Endothelial cell of umbilical vein (primary cell): ENCODE measurements around the gene SPDEF. TPM values are rescaled to one million over a fixed set of nuclear protein-coding genes. Genes with fewer than 3 reads are reported as not detected.

Experiments
- BruUV-seq: library from RNA; stranded (reverse); fragments of 400-500 nt; replicated peaks from 2 replicates; lab custom pipeline; 2021; lab: Mats Ljungman, UMichigan
- CTCF ChIA-PET: fragments of 300-600, 350-600 bp; sonication (Branson Sonifier 250); formaldehyde crosslinking; loops from one replicate; lab custom pipeline; 2021; ENCODE audit warnings: antibody characterized with exemption, inconsistent platforms; lab: Charles Lee
- POLR2A ChIA-PET: fragments of 300-600, 350-600 bp; sonication (Branson Sonifier 250); formaldehyde crosslinking; loops from one replicate; lab custom pipeline; 2021; ENCODE audit warnings: antibody characterized with exemption, inconsistent platforms; lab: Charles Lee
- DNase-seq: peaks from one replicate; pipeline ENCODE4 v3.0.0-alpha.2; 2011; ENCODE audit warnings: low read depth, low spot score
- FAIRE-seq: peaks from 2 replicates; lab custom pipeline; 2011; peaks lifted over from hg19 to GRCh38; lab: Jason Lieb, UNC
- H2AFZ ChIP-seq: 2 replicates; pipeline ENCODE4 v1.6.0; 2012; ENCODE audit warnings: low read depth, low read length, control low read depth, inconsistent platforms
- H3K27ac ChIP-seq: 2 replicates; pipeline ENCODE4 v1.5.1; 2011; ENCODE audit warnings: low read depth, mild to moderate bottlenecking, control low read depth, low read length, moderate library complexity; ENCODE audit not compliant: insufficient read depth
- H3K27me3 ChIP-seq, 2 experiments: 2 replicates each; pipeline versions ENCODE4 v1.6.0 to v1.6.1; 2011; ENCODE audit warnings: low read length in 2 of 2, mixed read lengths in 1 of 2; ENCODE audit not compliant: control insufficient read depth in 2 of 2, insufficient read depth in 2 of 2
- H3K36me3 ChIP-seq, 2 experiments: 2 replicates in 1 of 2; 3 replicates in 1 of 2; pipeline ENCODE4 v1.5.1; 2011; ENCODE audit warnings: low read length in 2 of 2, mild to moderate bottlenecking in 1 of 2, moderate library complexity in 1 of 2; ENCODE audit not compliant: control insufficient read depth in 2 of 2, insufficient read depth in 2 of 2; ENCODE audit errors: extremely low read depth in 1 of 2
- H3K4me1 ChIP-seq: 3 replicates; pipeline ENCODE4 v1.5.1; 2011; ENCODE audit warnings: mild to moderate bottlenecking, low read length; ENCODE audit not compliant: control insufficient read depth, insufficient read depth; ENCODE audit errors: extremely low read depth
- H3K4me2 ChIP-seq: 2 replicates; pipeline ENCODE4 v1.6.1; 2011; ENCODE audit warnings: low read length, control low read depth, mixed read lengths; ENCODE audit not compliant: insufficient read depth
- H3K4me3 ChIP-seq, 3 experiments: fragments of 200-600 bp in 1 of 3; sonication (generic), shearing (Covaris generic) in 1 of 3; replicated peaks in 1 of 3; 2 replicates each; pipeline ENCODE4 v1.5.1; 2011 to 2016; ENCODE audit warnings: control low read depth in 3 of 3, low read length in 3 of 3, mild to moderate bottlenecking in 2 of 3, inconsistent platforms in 1 of 3, low read depth in 1 of 3, moderate library complexity in 1 of 3; ENCODE audit not compliant: insufficient read depth in 1 of 3
- H3K79me2 ChIP-seq: 2 replicates; pipeline ENCODE4 v1.6.0; 2012; ENCODE audit warnings: low read length, inconsistent platforms; ENCODE audit not compliant: control insufficient read depth, insufficient read depth
- H3K9ac ChIP-seq: replicated peaks from 2 replicates; pipeline ENCODE3; 2011; ENCODE audit warnings: low read length, control low read depth; ENCODE audit not compliant: insufficient read depth; ENCODE audit errors: extremely low read depth
- H3K9me1 ChIP-seq: replicated peaks from 3 replicates; pipeline ENCODE4 v1.6.0; 2011; ENCODE audit warnings: mild to moderate bottlenecking, low read length; ENCODE audit not compliant: control insufficient read depth, insufficient read depth; ENCODE audit errors: extremely low read depth
- H3K9me3 ChIP-seq: replicated peaks from 2 replicates; pipeline ENCODE4 v1.5.1; 2012; ENCODE audit warnings: low read length, inconsistent platforms; ENCODE audit not compliant: control insufficient read depth, insufficient read depth
- H4K20me1 ChIP-seq: replicated peaks from 2 replicates; pipeline ENCODE3; 2011; ENCODE audit warnings: mild to moderate bottlenecking, low read length; ENCODE audit not compliant: control insufficient read depth, insufficient read depth; ENCODE audit errors: extremely low read depth
- EZH2 ChIP-seq: IDR thresholded peaks from 2 replicates; pipeline ENCODE4 v1.6.1; 2012; ENCODE audit warnings: borderline replicate concordance, low read depth, mild to moderate bottlenecking, moderate library complexity, low read length, inconsistent platforms; ENCODE audit not compliant: severe bottlenecking
- FOS ChIP-seq: IDR thresholded peaks from 2 replicates; pipeline ENCODE4 v1.6.1; 2011; ENCODE audit warnings: mild to moderate bottlenecking, low read length, moderate library complexity, borderline replicate concordance; ENCODE audit not compliant: insufficient read depth
- GATA2 ChIP-seq: IDR thresholded peaks from 2 replicates; pipeline ENCODE4 v1.7.0; 2011; ENCODE audit warnings: low read depth, mild to moderate bottlenecking, moderate library complexity, mixed read lengths, low read length; ENCODE audit not compliant: insufficient read length, insufficient read depth
- JUN ChIP-seq: IDR thresholded peaks from 2 replicates; pipeline ENCODE4 v1.6.1; 2011; ENCODE audit warnings: borderline replicate concordance, low read depth; ENCODE audit not compliant: insufficient read length, insufficient read depth
- MAX ChIP-seq: IDR thresholded peaks from 2 replicates; pipeline ENCODE4 v1.6.1; 2011; ENCODE audit not compliant: insufficient read depth, insufficient read length
- MYC ChIP-seq: IDR thresholded peaks from one replicate; pipeline ENCODE4 v1.6.1; 2011; ENCODE audit warnings: mild to moderate bottlenecking, low read depth, low read length
- POLR2A ChIP-seq: IDR thresholded peaks from 2 replicates; pipeline ENCODE4 v1.6.1; 2012; ENCODE audit warnings: low read depth, mild to moderate bottlenecking, control low read depth, low read length
- POLR2AphosphoS5 ChIP-seq: IDR thresholded peaks from 2 replicates; pipeline ENCODE4 v1.6.1; 2012; ENCODE audit warnings: low read depth, mild to moderate bottlenecking, control low read depth, low read length, moderate library complexity; ENCODE audit not compliant: insufficient read depth
- dilution Hi-C: fragments of 300-500 bp; cut with MboI; formaldehyde crosslinking; loops from one replicate; pipeline ENCODE4 v1.15.0; 2019; ENCODE audit warnings: low sequenced_read_pairs; ENCODE audit not compliant: extremely low pct_ligation_motif_present
- intact Hi-C: fragments of 100-400 bp; cut with micrococcal nuclease; formaldehyde crosslinking; loops from one replicate; pipeline ENCODE4 v1.10.0; 2022
- polyA plus RNA-seq, 4 experiments: library from polyadenylated mRNA; depleted of rRNA in 3 of 4; stranded (reverse) in 3 of 4; unstranded in 1 of 4; fragments of >200 nt; gene quantifications; 2 replicates each; pipeline versions ENCODE4 v1.2.1 to v1.2.3, GENCODE V29; 2011 to 2012; ENCODE audit warnings: missing spikeins in 1 of 4
- total RNA-seq: library from RNA; stranded (reverse); gene quantifications from 2 replicates; pipeline ENCODE4 v1.2.3, GENCODE V29; 2021
- TF ChIP-seq, protein P1 (sequence below), 2 donors: IDR thresholded peaks; 1 replicate in 1 of 2; 2 replicates in 1 of 2; pipeline ENCODE4 v1.5.1; 2011; ENCODE audit warnings: low read length in 2 of 2, mild to moderate bottlenecking in 2 of 2, moderate library complexity in 2 of 2, control low read depth in 1 of 2, inconsistent platforms in 1 of 2, low read depth in 1 of 2; ENCODE audit not compliant: insufficient read depth in 1 of 2; ENCODE audit errors: extremely low read depth in 1 of 2

Gene SPDEF
- total and polyA plus RNA-seq, 2 donors (not counting 3 experiments of a cell fraction or from before 2014, with no cell fraction given), result not detected

DNA sequence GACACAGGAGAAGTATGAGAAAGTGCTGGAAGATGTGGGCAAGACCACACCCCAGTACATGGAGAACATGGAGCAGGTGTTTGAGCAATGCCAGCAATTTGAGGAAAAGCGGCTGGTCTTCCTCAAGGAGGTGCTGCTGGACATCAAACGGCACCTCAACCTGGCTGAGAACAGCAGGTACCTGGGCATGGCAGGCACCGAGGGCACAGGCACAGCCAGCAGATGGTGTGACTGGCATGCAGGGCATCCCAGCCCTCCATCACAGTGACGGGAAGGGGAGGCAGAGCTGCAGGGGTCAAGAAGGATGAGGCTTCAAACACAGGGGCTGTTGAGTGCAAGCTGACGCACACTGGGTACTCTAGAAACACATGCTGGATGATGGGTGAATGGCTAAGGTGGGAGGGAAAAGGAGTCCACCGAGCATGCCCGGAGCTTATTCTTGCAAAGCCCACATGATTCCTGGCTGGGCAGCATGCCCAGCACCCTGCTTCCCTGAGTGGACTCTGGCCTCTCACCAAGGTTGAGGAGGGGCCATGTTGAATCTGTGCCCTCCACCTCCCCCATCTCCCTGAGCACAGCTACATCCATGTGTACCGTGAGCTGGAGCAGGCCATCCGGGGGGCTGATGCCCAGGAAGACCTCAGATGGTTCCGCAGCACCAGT is 26.3 kb downstream of the SPDEF start:
- CTCF ChIA-PET, result no interaction called here

DNA sequence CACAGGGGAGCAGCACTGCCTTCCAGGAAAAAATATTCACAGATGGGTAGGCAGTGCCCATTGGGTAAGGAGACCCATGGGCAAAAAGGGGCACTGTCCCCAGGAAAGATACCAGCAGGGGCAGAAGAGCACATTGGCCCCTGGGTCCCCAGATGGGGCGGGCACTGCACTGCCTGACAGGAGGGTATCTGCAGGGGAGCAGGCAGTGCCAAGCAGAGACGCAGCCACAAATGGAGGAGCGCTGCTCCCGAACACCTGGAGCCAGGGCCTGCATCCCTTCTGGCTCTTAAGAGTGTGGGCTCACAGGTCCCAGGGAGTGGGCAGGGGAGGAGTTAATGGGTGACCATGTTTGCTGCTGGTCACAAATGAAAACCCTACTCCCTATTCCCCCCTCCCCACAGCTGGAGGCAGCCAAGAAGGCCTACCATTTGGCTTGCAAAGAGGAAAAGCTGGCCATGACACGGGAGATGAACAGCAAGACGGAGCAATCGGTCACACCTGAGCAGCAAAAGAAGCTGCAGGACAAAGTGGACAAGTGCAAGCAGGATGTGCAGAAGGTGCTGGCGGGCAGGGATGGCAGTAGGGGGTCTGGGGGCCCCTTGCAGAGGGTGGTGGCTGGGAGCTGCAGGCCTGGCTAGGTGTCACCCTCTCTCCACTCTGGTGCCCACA is 27.0 kb downstream of the SPDEF start:
- Histone ChIP-seq H3K9me1 (no peaks in the 10 kb centered on the region), H3K27ac (no peak overlapping the region), H3K4me1 (peaks cover 2% of the 10 kb centered on the region), H3K9ac (no peak overlapping the region), H2AFZ (no peak overlapping the region), H3K9me3 (no peaks in the 10 kb centered on the region), H3K36me3 (no peaks in the 10 kb centered on the region), H3K4me3 (no peak overlapping the region), H3K27me3 (no peaks in the 10 kb centered on the region), H3K79me2 (no peaks in the 10 kb centered on the region), H4K20me1 (no peaks in the 10 kb centered on the region), H3K4me2 (no peak overlapping the region)
- TF ChIP-seq FOS (no peak), EZH2 (no peak), POLR2AphosphoS5 (no peak), POLR2A (no peak), MYC (no peak), JUN (no peak), MAX (no peak), GATA2 (no peak)
- TF ChIP-seq, protein P1, sequence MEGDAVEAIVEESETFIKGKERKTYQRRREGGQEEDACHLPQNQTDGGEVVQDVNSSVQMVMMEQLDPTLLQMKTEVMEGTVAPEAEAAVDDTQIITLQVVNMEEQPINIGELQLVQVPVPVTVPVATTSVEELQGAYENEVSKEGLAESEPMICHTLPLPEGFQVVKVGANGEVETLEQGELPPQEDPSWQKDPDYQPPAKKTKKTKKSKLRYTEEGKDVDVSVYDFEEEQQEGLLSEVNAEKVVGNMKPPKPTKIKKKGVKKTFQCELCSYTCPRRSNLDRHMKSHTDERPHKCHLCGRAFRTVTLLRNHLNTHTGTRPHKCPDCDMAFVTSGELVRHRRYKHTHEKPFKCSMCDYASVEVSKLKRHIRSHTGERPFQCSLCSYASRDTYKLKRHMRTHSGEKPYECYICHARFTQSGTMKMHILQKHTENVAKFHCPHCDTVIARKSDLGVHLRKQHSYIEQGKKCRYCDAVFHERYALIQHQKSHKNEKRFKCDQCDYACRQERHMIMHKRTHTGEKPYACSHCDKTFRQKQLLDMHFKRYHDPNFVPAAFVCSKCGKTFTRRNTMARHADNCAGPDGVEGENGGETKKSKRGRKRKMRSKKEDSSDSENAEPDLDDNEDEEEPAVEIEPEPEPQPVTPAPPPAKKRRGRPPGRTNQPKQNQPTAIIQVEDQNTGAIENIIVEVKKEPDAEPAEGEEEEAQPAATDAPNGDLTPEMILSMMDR (IDR thresholded peaks at IDR 0.05; ENCODE audit: extremely low read depth in 1 of 2, insufficient read depth in 1 of 2, low read depth in 1 of 2, low read length in 2 of 2), result no peak
- dilution Hi-C loops (no loop called here), intact Hi-C loops (loop anchor here (5.0 kb wide), 1 partner anchor 33 kb away; no protein-coding TSS in a partner anchor)
- CTCF ChIA-PET, result no interaction called here
- DNase-seq, result no peak
- POLR2A ChIA-PET, result no interaction called here
- BruUV-seq, result no TSS peak
- no peak for FAIRE-seq

More for the DNA sequence above, 26.3 kb downstream of the SPDEF start:
- Histone ChIP-seq H3K27ac (no peak overlapping the region), H4K20me1 (no peaks in the 10 kb centered on the region), H3K79me2 (no peaks in the 10 kb centered on the region), H3K9me3 (no peaks in the 10 kb centered on the region), H3K4me1 (peaks cover 2% of the 10 kb centered on the region), H3K9ac (no peak overlapping the region), H2AFZ (no peak overlapping the region), H3K27me3 (no peaks in the 10 kb centered on the region), H3K4me3 (no peak overlapping the region), H3K4me2 (no peak overlapping the region), H3K36me3 (no peaks in the 10 kb centered on the region), H3K9me1 (no peaks in the 10 kb centered on the region)
- BruUV-seq, result no TSS peak
- dilution Hi-C loops (no loop called here), intact Hi-C loops (loop anchor here (5.0 kb wide), 1 partner anchor 33 kb away; no protein-coding TSS in a partner anchor)
- TF ChIP-seq FOS, result no peak
- no peak for FAIRE-seq
- no peak for DNase-seq
- POLR2A ChIA-PET, result no interaction called here
